HepG2 (cell line): ENCODE results near the gene HDAC10. TPM values are rescaled to one million over a fixed set of nuclear protein-coding genes. Genes with fewer than 3 reads are reported as not detected.

Source experiments
- IRX3 ChIP-seq: sonication (generic); formaldehyde crosslinking; IDR thresholded peaks from 2 replicates; pipeline ENCODE4 v1.8.1; 2023; ENCODE audit warnings: mild to moderate bottlenecking, low read depth, missing genetic modification reagents, borderline replicate concordance
- KAT8 ChIP-seq: IDR thresholded peaks from 2 replicates; pipeline ENCODE4 v1.6.1; 2016; ENCODE audit warnings: missing genetic modification reagents, missing compliant biosample characterization
- KLF6 ChIP-seq: IDR thresholded peaks from 2 replicates; pipeline ENCODE4 v1.8.0; 2016; ENCODE audit warnings: missing biosample characterization, missing genetic modification reagents
- MZF1 ChIP-seq: sonication (generic); formaldehyde crosslinking; IDR thresholded peaks from 2 replicates; pipeline ENCODE4 v1.8.1; 2023; ENCODE audit warnings: mild to moderate bottlenecking, missing genetic modification reagents, borderline replicate concordance
- NFKBIZ ChIP-seq: IDR thresholded peaks from 2 replicates; pipeline ENCODE4 v1.6.1; 2018; ENCODE audit warnings: missing genetic modification reagents, missing compliant biosample characterization
- NR2C2 ChIP-seq: sonication (generic); formaldehyde crosslinking; IDR thresholded peaks from 2 replicates; pipeline ENCODE4 v1.4.0; 2020; ENCODE audit warnings: missing genetic modification reagents, mild to moderate bottlenecking, moderate library complexity, borderline replicate concordance
- ONECUT2 ChIP-seq: sonication (generic); formaldehyde crosslinking; IDR thresholded peaks from 2 replicates; pipeline ENCODE4 v1.4.0; 2020; ENCODE audit warnings: missing genetic modification reagents
- RBM22 ChIP-seq: fragments of 200-400 bp; formaldehyde crosslinking; optimal IDR thresholded peaks from 2 replicates; pipeline ENCODE3; 2017; ENCODE audit warnings: mild to moderate bottlenecking, low read length, moderate library complexity
- RFXAP ChIP-seq: sonication (generic); formaldehyde crosslinking; IDR thresholded peaks from 2 replicates; pipeline ENCODE4 v1.4.0; 2020; ENCODE audit warnings: missing genetic modification reagents, borderline replicate concordance
- SRSF1 ChIP-seq: fragments of 200-400 bp; formaldehyde crosslinking; optimal IDR thresholded peaks from 2 replicates; pipeline ENCODE3; 2017; ENCODE audit warnings: mild to moderate bottlenecking, low read depth, low read length, moderate library complexity
- SRY ChIP-seq: sonication (generic); formaldehyde crosslinking; IDR thresholded peaks from 2 replicates; pipeline ENCODE4 v1.8.0; 2022; ENCODE audit warnings: mild to moderate bottlenecking, missing genetic modification reagents
- TARDBP ChIP-seq: sonication (generic); formaldehyde crosslinking; IDR thresholded peaks from 2 replicates; pipeline ENCODE4 v1.8.0; 2022; ENCODE audit warnings: mild to moderate bottlenecking, missing genetic modification reagents
- TCF7 ChIP-seq: sonication (generic); IDR thresholded peaks from 2 replicates; pipeline ENCODE4 v1.6.1; 2016; ENCODE audit warnings: antibody characterized with exemption, low read depth
- ZMYM2 ChIP-seq: sonication (generic); formaldehyde crosslinking; IDR thresholded peaks from 2 replicates; pipeline ENCODE4 v1.8.0; 2022; ENCODE audit warnings: mild to moderate bottlenecking, missing genetic modification reagents
- ZMYM3 ChIP-seq: sonication (generic); formaldehyde crosslinking; IDR thresholded peaks from 2 replicates; pipeline ENCODE4 v1.5.1; 2020; ENCODE audit warnings: mild to moderate bottlenecking, missing genetic modification reagents
- ZNF296 ChIP-seq: sonication (generic); formaldehyde crosslinking; conservative IDR thresholded peaks from 2 replicates; pipeline ENCODE4 v1.5.0; 2020; ENCODE audit warnings: mild to moderate bottlenecking, missing genetic modification reagents
- ZNF343 ChIP-seq: sonication (generic); formaldehyde crosslinking; IDR thresholded peaks from 2 replicates; pipeline ENCODE4 v1.4.0; 2020; ENCODE audit warnings: mild to moderate bottlenecking, missing genetic modification reagents
- ZNF431 ChIP-seq: sonication (generic); formaldehyde crosslinking; IDR thresholded peaks from 2 replicates; pipeline ENCODE4 v1.9.0; 2022; ENCODE audit warnings: missing genetic modification reagents, low read depth, mild to moderate bottlenecking, borderline replicate concordance
- polyA plus RNA-seq, 8 experiments: library from polyadenylated mRNA; depleted of rRNA in 3 of 8; stranded (reverse) in 7 of 8; unstranded in 1 of 8; fragments of >200 nt; fragmentation: Illumina TruSeq in 4 of 8; extraction: Trizol in 4 of 8; gene quantifications; 2 replicates each; pipeline versions ENCODE4 v1.2.1 to v1.2.3, GENCODE V29; 2011 to 2016; ENCODE audit warnings: low read depth in 4 of 8, missing spikeins in 1 of 8, mixed read lengths in 1 of 8; ENCODE audit not compliant: insufficient read depth in 1 of 8
- total RNA-seq, 5 experiments: library from RNA; depleted of rRNA; stranded (reverse); fragments of >200 nt; fragmentation: Illumina TruSeq; extraction: Trizol; gene quantifications; 2 replicates each; pipeline ENCODE4 v1.2.3, GENCODE V29; 2016; ENCODE audit warnings: low read depth in 1 of 5
- TF ChIP-seq, protein P1 (sequence below): sonication (generic); formaldehyde crosslinking; IDR thresholded peaks from 2 replicates; pipeline ENCODE4 v1.4.0; 2020; ENCODE audit warnings: missing genetic modification reagents, low read depth, mild to moderate bottlenecking, borderline replicate concordance
- TF ChIP-seq, protein P2 (sequence below): IDR thresholded peaks from 2 replicates; pipeline ENCODE4 v1.6.1; 2016; ENCODE audit warnings: control low read depth
- TF ChIP-seq, protein P3 (sequence below), 2 experiments: fragments of 450-650 bp in 1 of 2; sonication (generic) in 1 of 2; formaldehyde crosslinking; IDR thresholded peaks; 2 replicates each; pipeline versions ENCODE4 v1.5.0 to v1.8.0; 2020 to 2022; ENCODE audit warnings: mild to moderate bottlenecking in 1 of 2, missing genetic modification reagents in 1 of 2
- TF ChIP-seq, protein P4 (sequence below): sonication (generic); formaldehyde crosslinking; IDR thresholded peaks from 2 replicates; pipeline ENCODE4 v1.8.0; 2022; ENCODE audit warnings: missing genetic modification reagents, mild to moderate bottlenecking, borderline replicate concordance
- TF ChIP-seq, protein P5 (sequence below): sonication (generic); formaldehyde crosslinking; IDR thresholded peaks from 2 replicates; pipeline ENCODE4 v1.5.1; 2020; ENCODE audit warnings: mild to moderate bottlenecking, missing genetic modification reagents, borderline replicate concordance
- TF ChIP-seq, protein P6 (sequence below): sonication (generic); formaldehyde crosslinking; IDR thresholded peaks from 2 replicates; pipeline ENCODE4 v1.8.1; 2023; ENCODE audit warnings: mild to moderate bottlenecking, moderate library complexity, missing genetic modification reagents

HDAC10 gene
- total and polyA plus RNA-seq, 2 of the 13 experiments (the other 11 are each of a cell fraction or from before 2014, with no cell fraction given) = 13.9 to 14.9 TPM

DNA sequence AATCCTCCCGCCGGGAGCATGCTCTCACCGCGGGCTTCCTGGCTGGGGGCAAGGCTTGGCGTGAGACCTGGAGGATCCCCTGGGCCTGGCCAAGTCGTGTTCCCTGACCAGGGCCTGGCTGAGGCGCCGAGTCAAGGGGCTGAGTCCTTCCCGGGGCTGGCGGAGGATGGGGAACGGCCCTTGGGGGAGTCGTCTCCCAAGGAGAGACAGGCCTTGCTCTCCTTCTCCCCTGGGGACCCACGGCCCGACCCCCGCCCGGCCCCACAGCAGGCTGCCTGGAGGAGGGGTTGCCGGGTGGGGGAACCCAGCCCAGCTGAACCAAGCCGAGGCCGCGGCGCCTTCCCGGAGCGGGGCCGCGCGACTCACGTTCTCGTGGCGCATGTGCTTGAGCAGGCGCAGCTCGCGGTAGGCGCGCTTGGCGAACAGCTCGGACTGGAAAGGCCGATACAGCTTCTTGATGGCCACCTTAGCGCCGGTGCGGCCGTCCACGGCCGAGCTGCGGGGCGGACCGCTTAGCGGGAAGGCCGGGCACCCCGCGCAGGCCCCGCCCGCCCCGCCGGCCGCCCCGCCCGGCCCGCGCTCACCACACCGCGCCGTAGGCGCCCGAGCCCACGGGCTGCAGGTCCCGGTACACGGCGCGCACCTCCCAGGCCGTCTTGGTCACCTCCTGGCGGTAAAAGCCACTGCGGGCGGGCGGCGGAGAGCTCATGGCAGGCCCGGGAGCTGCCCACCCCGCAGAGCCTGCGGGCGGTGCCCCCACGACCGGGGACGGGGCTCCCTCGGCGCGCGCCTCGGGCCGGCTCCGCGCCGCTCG lies 9.9 kb upstream of the HDAC10 start (continued):
- TF ChIP-seq MZF1 (CRISPR knock-in tag) (no peak), SRY (CRISPR knock-in tag) (0 out of 2 replicates have a peak, but pooled peaks have one; percentile 34), KAT8 (CRISPR knock-in tag) (no peak), TCF7 (no peak), RBM22 (no peak), SRSF1 (no peak), ZMYM2 (CRISPR knock-in tag) (no peak), ZMYM3 (CRISPR knock-in tag) (no peak), ONECUT2 (CRISPR knock-in tag) (no peak), NR2C2 (CRISPR knock-in tag) (no peak; the same call in 1 of the 2 replicates), ZNF431 (0 out of 2 replicates have a peak, but pooled peaks have one; percentile 31), NFKBIZ (CRISPR knock-in tag) (no peak), KLF6 (no peak), TARDBP (no peak), IRX3 (CRISPR knock-in tag) (no peak), ZNF296 (CRISPR knock-in tag) (no peak), ZNF343 (CRISPR knock-in tag) (no peak), RFXAP (CRISPR knock-in tag) (no peak)
- TF ChIP-seq, protein P1, sequence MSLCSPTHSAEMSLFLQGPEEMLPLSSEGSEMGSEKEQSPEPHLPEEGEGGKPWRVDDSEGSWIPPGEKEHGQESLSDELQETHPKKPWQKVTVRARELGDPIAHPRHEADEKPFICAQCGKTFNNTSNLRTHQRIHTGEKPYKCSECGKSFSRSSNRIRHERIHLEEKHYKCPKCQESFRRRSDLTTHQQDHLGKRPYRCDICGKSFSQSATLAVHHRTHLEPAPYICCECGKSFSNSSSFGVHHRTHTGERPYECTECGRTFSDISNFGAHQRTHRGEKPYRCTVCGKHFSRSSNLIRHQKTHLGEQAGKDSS = no peak
- TF ChIP-seq, protein P2, sequence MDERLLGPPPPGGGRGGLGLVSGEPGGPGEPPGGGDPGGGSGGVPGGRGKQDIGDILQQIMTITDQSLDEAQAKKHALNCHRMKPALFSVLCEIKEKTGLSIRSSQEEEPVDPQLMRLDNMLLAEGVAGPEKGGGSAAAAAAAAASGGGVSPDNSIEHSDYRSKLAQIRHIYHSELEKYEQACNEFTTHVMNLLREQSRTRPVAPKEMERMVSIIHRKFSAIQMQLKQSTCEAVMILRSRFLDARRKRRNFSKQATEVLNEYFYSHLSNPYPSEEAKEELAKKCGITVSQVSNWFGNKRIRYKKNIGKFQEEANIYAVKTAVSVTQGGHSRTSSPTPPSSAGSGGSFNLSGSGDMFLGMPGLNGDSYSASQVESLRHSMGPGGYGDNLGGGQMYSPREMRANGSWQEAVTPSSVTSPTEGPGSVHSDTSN (CRISPR knock-in tag) = no peak
- TF ChIP-seq, protein P3, sequence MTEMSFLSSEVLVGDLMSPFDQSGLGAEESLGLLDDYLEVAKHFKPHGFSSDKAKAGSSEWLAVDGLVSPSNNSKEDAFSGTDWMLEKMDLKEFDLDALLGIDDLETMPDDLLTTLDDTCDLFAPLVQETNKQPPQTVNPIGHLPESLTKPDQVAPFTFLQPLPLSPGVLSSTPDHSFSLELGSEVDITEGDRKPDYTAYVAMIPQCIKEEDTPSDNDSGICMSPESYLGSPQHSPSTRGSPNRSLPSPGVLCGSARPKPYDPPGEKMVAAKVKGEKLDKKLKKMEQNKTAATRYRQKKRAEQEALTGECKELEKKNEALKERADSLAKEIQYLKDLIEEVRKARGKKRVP (CRISPR knock-in tag; IDR thresholded peaks at IDR 0.05) = no peak
- TF ChIP-seq, protein P4, sequence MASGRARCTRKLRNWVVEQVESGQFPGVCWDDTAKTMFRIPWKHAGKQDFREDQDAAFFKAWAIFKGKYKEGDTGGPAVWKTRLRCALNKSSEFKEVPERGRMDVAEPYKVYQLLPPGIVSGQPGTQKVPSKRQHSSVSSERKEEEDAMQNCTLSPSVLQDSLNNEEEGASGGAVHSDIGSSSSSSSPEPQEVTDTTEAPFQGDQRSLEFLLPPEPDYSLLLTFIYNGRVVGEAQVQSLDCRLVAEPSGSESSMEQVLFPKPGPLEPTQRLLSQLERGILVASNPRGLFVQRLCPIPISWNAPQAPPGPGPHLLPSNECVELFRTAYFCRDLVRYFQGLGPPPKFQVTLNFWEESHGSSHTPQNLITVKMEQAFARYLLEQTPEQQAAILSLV (CRISPR knock-in tag) = peak; percentile 23; the same call in 1 of the 2 replicates
- TF ChIP-seq, protein P5, sequence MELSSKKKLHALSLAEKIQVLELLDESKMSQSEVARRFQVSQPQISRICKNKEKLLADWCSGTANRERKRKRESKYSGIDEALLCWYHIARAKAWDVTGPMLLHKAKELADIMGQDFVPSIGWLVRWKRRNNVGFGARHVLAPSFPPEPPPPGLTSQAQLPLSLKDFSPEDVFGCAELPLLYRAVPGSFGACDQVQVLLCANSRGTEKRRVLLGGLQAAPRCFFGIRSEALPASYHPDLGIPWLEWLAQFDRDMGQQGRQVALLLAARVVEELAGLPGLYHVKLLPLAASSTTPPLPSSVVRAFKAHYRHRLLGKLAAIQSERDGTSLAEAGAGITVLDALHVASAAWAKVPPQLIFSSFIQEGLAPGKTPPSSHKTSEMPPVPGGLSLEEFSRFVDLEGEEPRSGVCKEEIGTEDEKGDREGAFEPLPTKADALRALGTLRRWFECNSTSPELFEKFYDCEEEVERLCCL (CRISPR knock-in tag) = no peak
- TF ChIP-seq, protein P6, sequence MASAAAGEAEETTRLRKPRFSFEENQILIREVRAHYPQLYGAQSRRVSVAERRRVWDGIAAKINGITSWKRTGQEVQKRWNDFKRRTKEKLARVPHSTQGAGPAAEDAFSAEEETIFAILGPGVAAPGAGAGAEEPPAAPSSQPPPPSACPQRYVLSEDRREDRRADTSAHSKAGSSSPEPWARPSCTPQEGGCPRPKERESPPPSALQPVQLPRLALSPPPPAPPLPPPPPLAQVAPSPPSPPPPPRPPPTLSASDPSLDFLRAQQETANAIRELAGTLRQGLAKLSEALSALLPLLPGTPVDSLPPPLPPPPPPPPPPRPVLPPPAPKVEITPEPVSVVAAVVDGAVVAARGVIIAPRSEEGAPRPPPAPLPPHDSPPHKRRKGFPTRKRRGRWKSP (CRISPR knock-in tag) = no peak
